Right lobe of liver (tissue), 4 donors: ENCODE data around the gene NSG1.

Experiments
- POLR2A ChIP-seq: fragments of 450-650 bp; IDR thresholded peaks from one replicate; pipeline ENCODE4 v1.6.1; 2017; ENCODE audit warnings: antibody characterized with exemption, mild to moderate bottlenecking
- TF ChIP-seq, protein P1 (sequence below), 4 donors: fragments of 200-600 bp in 3 of 4; fragments of 450-650 bp in 1 of 4; IDR thresholded peaks; one replicate each; pipeline versions ENCODE4 v1.5.1 to v1.8.0; 2016 to 2022; ENCODE audit warnings: antibody characterized with exemption in 4 of 4, mild to moderate bottlenecking in 2 of 4
- donor health status: DM: no; HTN: no; CAD: no.
- donor health status: DM: no; HTN: no; CAD: no.
- donor health status: DM: no; HTN: yes; CAD: no.

DNA sequence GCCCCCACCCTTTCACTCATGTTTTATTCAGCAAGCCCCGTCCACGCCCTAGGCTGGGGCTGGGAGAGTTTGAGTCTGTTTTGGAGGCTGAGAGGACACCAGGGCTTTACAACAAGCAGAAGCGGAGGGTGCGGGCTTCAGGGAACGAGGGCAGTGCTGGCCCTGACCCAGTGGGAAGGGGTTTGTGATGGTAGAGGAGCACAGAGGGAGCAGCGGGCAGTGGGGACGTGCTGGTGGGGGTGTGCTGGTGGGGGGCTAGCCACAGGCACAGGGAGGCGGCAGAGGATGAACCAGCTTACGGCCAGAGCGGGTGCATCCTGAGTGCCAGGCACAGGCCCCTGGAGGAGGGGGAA lies 26.4 kb downstream of the NSG1 start:
- TF ChIP-seq, protein P1, sequence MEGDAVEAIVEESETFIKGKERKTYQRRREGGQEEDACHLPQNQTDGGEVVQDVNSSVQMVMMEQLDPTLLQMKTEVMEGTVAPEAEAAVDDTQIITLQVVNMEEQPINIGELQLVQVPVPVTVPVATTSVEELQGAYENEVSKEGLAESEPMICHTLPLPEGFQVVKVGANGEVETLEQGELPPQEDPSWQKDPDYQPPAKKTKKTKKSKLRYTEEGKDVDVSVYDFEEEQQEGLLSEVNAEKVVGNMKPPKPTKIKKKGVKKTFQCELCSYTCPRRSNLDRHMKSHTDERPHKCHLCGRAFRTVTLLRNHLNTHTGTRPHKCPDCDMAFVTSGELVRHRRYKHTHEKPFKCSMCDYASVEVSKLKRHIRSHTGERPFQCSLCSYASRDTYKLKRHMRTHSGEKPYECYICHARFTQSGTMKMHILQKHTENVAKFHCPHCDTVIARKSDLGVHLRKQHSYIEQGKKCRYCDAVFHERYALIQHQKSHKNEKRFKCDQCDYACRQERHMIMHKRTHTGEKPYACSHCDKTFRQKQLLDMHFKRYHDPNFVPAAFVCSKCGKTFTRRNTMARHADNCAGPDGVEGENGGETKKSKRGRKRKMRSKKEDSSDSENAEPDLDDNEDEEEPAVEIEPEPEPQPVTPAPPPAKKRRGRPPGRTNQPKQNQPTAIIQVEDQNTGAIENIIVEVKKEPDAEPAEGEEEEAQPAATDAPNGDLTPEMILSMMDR (IDR thresholded peaks at IDR 0.05) = no peak
- TF ChIP-seq POLR2A = no peak
